Measurements from ENCODE around the gene PTBP2. TPM values are rescaled to one million over a fixed set of nuclear protein-coding genes. Genes with fewer than 3 reads are reported as not detected.

PTBP2 gene
- total and polyA plus RNA-seq, 2 of the 8 experiments (the other 6 are each of a cell fraction or from before 2014, with no cell fraction given), result 24.2 to 61.7 TPM

GRCh38 chr1:96714881-96715280, 6.7 kb upstream of the PTBP2 start:
- Histone ChIP-seq H3K14ac (ENCODE audit: insufficient read length) (no peak overlapping the region), H3K79me1 (ENCODE audit: low read depth, low read length) (no peaks in the 10 kb centered on the region), H3K4ac (replicated peaks; ENCODE audit: insufficient read length, low read depth, low read length) (no peak overlapping the region), H2BK120ac (replicated peaks; ENCODE audit: low read depth, low read length) (peak overlapping the region; percentile 82), H4K91ac (replicated peaks; ENCODE audit: insufficient read length, low read length) (no peak overlapping the region), H2BK20ac (ENCODE audit: low read length) (no peak overlapping the region), H3K23ac (ENCODE audit: insufficient read length) (no peak overlapping the region), H4K20me1 (replicated peaks in 1 of 2; ENCODE audit: control insufficient read depth in 1 of 2, insufficient read depth in 2 of 2, low read length in 2 of 2) (no peaks in the 10 kb centered on the region), H3K27ac (ENCODE audit: low read depth, low read length) (no peak overlapping the region), H4K5ac (ENCODE audit: insufficient read length, low read depth, low read length) (peak overlapping the region; percentile 97), H3K4me3 (ENCODE audit: extremely low read depth in 1 of 4, insufficient read depth in 2 of 4, low read depth in 3 of 4, low read length in 4 of 4) (peak overlapping the region in 1 of 4 experiments; percentile 22; a peak in 1 of 8 replicates), H3K18ac (ENCODE audit: extremely low read depth, low read length) (no peak overlapping the region), H2AFZ (ENCODE audit: low read length) (no peak overlapping the region), H3K36me3 (ENCODE audit: control insufficient read depth in 2 of 4, insufficient read depth in 4 of 4, low read length in 3 of 4) (no peaks in the 10 kb centered on the region), H3K79me2 (ENCODE audit: control insufficient read depth in 1 of 2, insufficient read depth in 2 of 2, low read length in 2 of 2) (no peaks in the 10 kb centered on the region), H2AK5ac (ENCODE audit: low read depth, low read length) (no peak overlapping the region), H3K9ac (replicated peaks in 1 of 4; ENCODE audit: extremely low read depth in 1 of 4, low read depth in 3 of 4, low read length in 3 of 4) (no peak overlapping the region), H2BK12ac (ENCODE audit: low read depth, low read length) (no peak overlapping the region), H3K4me2 (ENCODE audit: insufficient read depth in 1 of 2, low read depth in 2 of 2, low read length in 2 of 2) (0 out of 4 replicates have a peak overlapping the region, but pooled peaks have one; percentile 19 to 37), H2BK5ac (ENCODE audit: low read depth, low read length) (no peak overlapping the region), H3K56ac (replicated peaks; ENCODE audit: insufficient read length, low read depth, low read length) (no peak overlapping the region), H3K23me2 (ENCODE audit: low read depth, low read length) (no peaks in the 10 kb centered on the region), H3K9me3 (ENCODE audit: insufficient read depth in 2 of 2, low read depth in 1 of 2, low read length in 1 of 2) (no peaks in the 10 kb centered on the region), H2BK15ac (ENCODE audit: low read length) (no peak overlapping the region), H3K4me1 (replicated peaks in 1 of 4; ENCODE audit: control insufficient read depth in 3 of 4, insufficient read depth in 4 of 4, low read length in 3 of 4) (peaks cover 0 to 10% (median 1%) of the 10 kb centered on the region in 4 experiments; a peak in 2 of 7 replicates), H3K27me3 (replicated peaks in 1 of 4; ENCODE audit: control insufficient read depth in 3 of 4, extremely low read depth in 1 of 4, insufficient read depth in 3 of 4, low read length in 3 of 4) (no peaks in the 10 kb centered on the region), H4K8ac (ENCODE audit: extremely low read depth, insufficient read depth, low read length) (no peak overlapping the region)
- WGBS, 2 experiments (ENCODE audit: extremely low coverage in 1 of 2, insufficient coverage in 1 of 2, insufficient read length in 1 of 2, insufficient replicate concordance in 2 of 2, low coverage in 1 of 2, low lambda C conversion rate in 2 of 2, missing lambda C conversion rate in 1 of 2), result 72% methylated on average over 2 of the region's 2 CpGs; no CpG with 5 or more reads in 1 of the 2 experiments
- POLR2A ChIA-PET (ENCODE audit: partially characterized antibody), result interaction anchor here (1.3 kb wide), 1 partner anchor 12 kb away, joined by 4 read pairs; no protein-coding TSS in a partner anchor
- CTCF ChIA-PET (ENCODE audit: partially characterized antibody), result interaction anchor here (0.9 to 1.8 kb wide), 2 partner anchors 14 to 128 kb away, joined by 3 read pairs; no protein-coding TSS in a partner anchor
- FAIRE-seq, result no peak
- no peak for DNase-seq (ENCODE audit: low read depth in 1 of 2, low spot score in 2 of 2)
- no peak for TF ChIP-seq CBX5 (IDR thresholded peaks at IDR 0.05; ENCODE audit: low read depth, low read length)
- no peak for TF ChIP-seq RBBP5 (IDR thresholded peaks at IDR 0.05; ENCODE audit: borderline replicate concordance, low read depth, low read length)
- TF ChIP-seq, protein P1, sequence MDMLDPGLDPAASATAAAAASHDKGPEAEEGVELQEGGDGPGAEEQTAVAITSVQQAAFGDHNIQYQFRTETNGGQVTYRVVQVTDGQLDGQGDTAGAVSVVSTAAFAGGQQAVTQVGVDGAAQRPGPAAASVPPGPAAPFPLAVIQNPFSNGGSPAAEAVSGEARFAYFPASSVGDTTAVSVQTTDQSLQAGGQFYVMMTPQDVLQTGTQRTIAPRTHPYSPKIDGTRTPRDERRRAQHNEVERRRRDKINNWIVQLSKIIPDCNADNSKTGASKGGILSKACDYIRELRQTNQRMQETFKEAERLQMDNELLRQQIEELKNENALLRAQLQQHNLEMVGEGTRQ (IDR thresholded peaks at IDR 0.05; ENCODE audit: low read length), result no peak
- TF ChIP-seq E2F6 (IDR thresholded peaks at IDR 0.05), result no peak
- TF ChIP-seq SIRT6 (IDR thresholded peaks at IDR 0.05; ENCODE audit: low read length), result no peak
- TF ChIP-seq KDM4A (IDR thresholded peaks at IDR 0.05; ENCODE audit: low read depth, low read length, severe bottlenecking), result no peak
- no peak for TF ChIP-seq TEAD4 (IDR thresholded peaks at IDR 0.05; ENCODE audit: low read depth, low read length)
- TF ChIP-seq CEBPB (IDR thresholded peaks at IDR 0.05; ENCODE audit: low read depth, low read length), result no peak
- no peak for TF ChIP-seq RAD21 (IDR thresholded peaks at IDR 0.05 in 1 of 2, conservative IDR thresholded peaks at IDR 0.05 in 1 of 2; ENCODE audit: low read depth in 2 of 2, low read length in 2 of 2)

Data from H1 (cell line).